Smooth muscle cell (in vitro differentiated cells): Measurements from ENCODE around the gene DAO. TPM values are rescaled to one million over a fixed set of nuclear protein-coding genes. Genes with fewer than 3 reads are reported as not detected.

Experiments used
- DNase-seq: peaks from one replicate; lab custom pipeline; 2025; ENCODE audit not compliant: unreplicated experiment; lab: John Stamatoyannopoulos, UW
- H2AFZ ChIP-seq: fragments of 200-600 bp; sonication (generic); 2 replicates; pipeline ENCODE4 v1.6.0; 2016; ENCODE audit warnings: antibody characterized with exemption, low read depth, mild to moderate bottlenecking
- H3F3A ChIP-seq: fragments of 200-600 bp; sonication (generic); 2 replicates; pipeline ENCODE4 v1.6.0; 2017; ENCODE audit warnings: antibody characterized with exemption, low read depth
- H3K27ac ChIP-seq: fragments of 200-600 bp; sonication (generic); 2 replicates; pipeline ENCODE4 v1.5.1; 2016; ENCODE audit warnings: low read depth, mild to moderate bottlenecking
- H3K27me3 ChIP-seq: fragments of 200-600 bp; sonication (generic); 2 replicates; pipeline ENCODE4 v1.6.1; 2016; ENCODE audit warnings: low read depth, mild to moderate bottlenecking
- H3K36me3 ChIP-seq: fragments of 200-600 bp; sonication (generic); 2 replicates; pipeline ENCODE4 v1.5.1; 2016; ENCODE audit warnings: low read depth
- H3K4me1 ChIP-seq: fragments of 200-600 bp; sonication (generic); 2 replicates; pipeline ENCODE4 v1.5.1; 2016; ENCODE audit warnings: low read depth
- H3K4me2 ChIP-seq: fragments of 200-600 bp; sonication (generic); 2 replicates; pipeline ENCODE4 v1.6.0; 2016; ENCODE audit warnings: mild to moderate bottlenecking
- H3K4me3 ChIP-seq: fragments of 200-600 bp; sonication (generic); 2 replicates; pipeline ENCODE4 v1.5.1; 2016; ENCODE audit warnings: mild to moderate bottlenecking
- H3K79me2 ChIP-seq: fragments of 200-600 bp; sonication (generic); 2 replicates; pipeline ENCODE4 v1.6.0; 2016; ENCODE audit warnings: low read depth, mild to moderate bottlenecking
- H3K9ac ChIP-seq: fragments of 200-600 bp; sonication (generic); 2 replicates; pipeline ENCODE4 v1.6.0; 2016; ENCODE audit warnings: low read depth
- H3K9me3 ChIP-seq: fragments of 200-600 bp; sonication (generic); replicated peaks from 2 replicates; pipeline ENCODE4 v1.5.1; 2016; ENCODE audit warnings: low read depth
- H4K20me1 ChIP-seq: fragments of 200-600 bp; sonication (generic); 2 replicates; pipeline ENCODE4 v1.6.0; 2016; ENCODE audit warnings: low read depth
- WGBS: methylation state at CpG from one replicate; pipeline ENCODE4 v1.1.7; 2016; ENCODE audit warnings: low lambda C conversion rate; 5-methylcytosine and 5-hydroxymethylcytosine counted together
- polyA plus RNA-seq: library from polyadenylated mRNA; unstranded; fragments of >200 nt; fragmentation: Nextera tagmentation; extraction: Ambion mirVana; gene quantifications from 2 replicates; pipeline ENCODE4 v1.2.1, GENCODE V29; 2016
- total RNA-seq: library from RNA; depleted of rRNA; stranded (reverse); fragments of >200 nt; gene quantifications from 2 replicates; pipeline ENCODE4 v1.2.3, GENCODE V29; 2014
- TF ChIP-seq, protein P1 (sequence below): fragments of 200-600 bp; sonication (generic); IDR thresholded peaks from 2 replicates; pipeline ENCODE4 v1.5.1; 2017; ENCODE audit warnings: borderline replicate concordance, mild to moderate bottlenecking, antibody characterized with exemption; ENCODE audit not compliant: insufficient read depth, poor library complexity, severe bottlenecking

DAO gene
- total and polyA plus RNA-seq, 2 experiments from 2014 or later, result not detected

- H3K4me1 ChIP-seq, result no peaks in the 10 kb centered on the region
- TF ChIP-seq, protein P1, sequence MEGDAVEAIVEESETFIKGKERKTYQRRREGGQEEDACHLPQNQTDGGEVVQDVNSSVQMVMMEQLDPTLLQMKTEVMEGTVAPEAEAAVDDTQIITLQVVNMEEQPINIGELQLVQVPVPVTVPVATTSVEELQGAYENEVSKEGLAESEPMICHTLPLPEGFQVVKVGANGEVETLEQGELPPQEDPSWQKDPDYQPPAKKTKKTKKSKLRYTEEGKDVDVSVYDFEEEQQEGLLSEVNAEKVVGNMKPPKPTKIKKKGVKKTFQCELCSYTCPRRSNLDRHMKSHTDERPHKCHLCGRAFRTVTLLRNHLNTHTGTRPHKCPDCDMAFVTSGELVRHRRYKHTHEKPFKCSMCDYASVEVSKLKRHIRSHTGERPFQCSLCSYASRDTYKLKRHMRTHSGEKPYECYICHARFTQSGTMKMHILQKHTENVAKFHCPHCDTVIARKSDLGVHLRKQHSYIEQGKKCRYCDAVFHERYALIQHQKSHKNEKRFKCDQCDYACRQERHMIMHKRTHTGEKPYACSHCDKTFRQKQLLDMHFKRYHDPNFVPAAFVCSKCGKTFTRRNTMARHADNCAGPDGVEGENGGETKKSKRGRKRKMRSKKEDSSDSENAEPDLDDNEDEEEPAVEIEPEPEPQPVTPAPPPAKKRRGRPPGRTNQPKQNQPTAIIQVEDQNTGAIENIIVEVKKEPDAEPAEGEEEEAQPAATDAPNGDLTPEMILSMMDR, result no peak
- WGBS, result 89% methylated on average over 3 of the region's 3 CpGs
- H2AFZ ChIP-seq, result no peak overlapping the region
- H3K79me2 ChIP-seq, result no peaks in the 10 kb centered on the region
- no peaks in the 10 kb centered on the region for H3K9me3 ChIP-seq
- no peak overlapping the region for H3K4me2 ChIP-seq
- H3K27ac ChIP-seq, result no peak overlapping the region
- no peak overlapping the region for H3K9ac ChIP-seq
- H3K36me3 ChIP-seq, result no peaks in the 10 kb centered on the region
- no peaks in the 10 kb centered on the region for H3K27me3 ChIP-seq
- no peak overlapping the region for H3K4me3 ChIP-seq
- no peaks in the 10 kb centered on the region for H3F3A ChIP-seq
- DNase-seq, result no peak
- no peaks in the 10 kb centered on the region for H4K20me1 ChIP-seq
Measured at GRCh38 chr12:108918960-108919642, 39.2 kb downstream of the DAO start.

GRCh38 chr12:108921946-108922345 is 42.1 kb downstream of the DAO start:
- 66% methylated on average over 3 of the region's 3 CpGs for WGBS
- H3K9ac ChIP-seq, result no peak overlapping the region
- H3F3A ChIP-seq, result no peaks in the 10 kb centered on the region
- H3K4me3 ChIP-seq, result no peak overlapping the region
- H3K36me3 ChIP-seq, result no peaks in the 10 kb centered on the region
- TF ChIP-seq, protein P1, result no peak
- H3K4me1 ChIP-seq, result no peaks in the 10 kb centered on the region
- H3K4me2 ChIP-seq, result no peak overlapping the region
- H3K9me3 ChIP-seq, result no peaks in the 10 kb centered on the region
- H3K79me2 ChIP-seq, result no peaks in the 10 kb centered on the region
- no peak overlapping the region for H2AFZ ChIP-seq
- no peak for DNase-seq
- H3K27me3 ChIP-seq, result no peaks in the 10 kb centered on the region
- H4K20me1 ChIP-seq, result no peaks in the 10 kb centered on the region
- no peak overlapping the region for H3K27ac ChIP-seq

DNA sequence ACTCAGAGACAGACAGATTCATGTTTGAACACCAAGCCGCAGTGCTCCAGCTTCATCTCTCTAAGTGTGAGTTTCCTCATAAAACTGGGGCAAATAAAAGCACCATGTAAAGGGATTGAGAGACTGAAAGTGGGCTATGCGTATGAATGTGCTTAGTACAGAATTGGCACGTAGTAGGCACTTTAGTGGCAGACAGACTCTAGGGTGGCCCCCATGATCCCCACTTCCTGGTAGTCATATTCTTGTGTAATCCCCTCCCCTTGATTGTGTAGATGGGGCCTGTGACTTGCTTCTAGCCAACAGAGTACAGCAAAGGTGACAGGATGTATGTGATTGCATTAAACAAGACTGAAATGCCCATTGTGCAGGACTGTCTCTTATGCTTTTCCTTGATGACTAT is 43.0 kb downstream of the DAO start:
- TF ChIP-seq, protein P1, result no peak
- 95% methylated on average over 3 of the region's 3 CpGs for WGBS
- no peak for DNase-seq
- no peaks in the 10 kb centered on the region for H4K20me1 ChIP-seq
- H3K4me1 ChIP-seq, result no peaks in the 10 kb centered on the region
- H2AFZ ChIP-seq, result no peak overlapping the region
- no peak overlapping the region for H3K27ac ChIP-seq
- H3K9ac ChIP-seq, result no peak overlapping the region
- H3K4me2 ChIP-seq, result no peak overlapping the region
- no peak overlapping the region for H3K4me3 ChIP-seq
- H3F3A ChIP-seq, result no peaks in the 10 kb centered on the region
- no peaks in the 10 kb centered on the region for H3K27me3 ChIP-seq
- H3K79me2 ChIP-seq, result no peaks in the 10 kb centered on the region
- no peaks in the 10 kb centered on the region for H3K9me3 ChIP-seq
- no peaks in the 10 kb centered on the region for H3K36me3 ChIP-seq

GRCh38 chr12:108928695-108929094 is 48.8 kb downstream of the DAO start:
- Histone ChIP-seq H3K4me1 (no peaks in the 10 kb centered on the region), H3F3A (no peaks in the 10 kb centered on the region), H3K4me3 (no peak overlapping the region), H3K27ac (no peak overlapping the region), H2AFZ (no peak overlapping the region), H3K36me3 (no peaks in the 10 kb centered on the region), H3K27me3 (no peaks in the 10 kb centered on the region), H3K4me2 (no peak overlapping the region), H3K9ac (no peak overlapping the region), H3K9me3 (no peaks in the 10 kb centered on the region), H3K79me2 (no peaks in the 10 kb centered on the region), H4K20me1 (no peaks in the 10 kb centered on the region)
- DNase-seq, result no peak
- TF ChIP-seq, protein P1, result no peak
- WGBS, result 94% methylated on average over 8 of the region's 8 CpGs
